Uterus (tissue), 4 donors: ENCODE measurements around the gene C1QTNF7. TPM values are rescaled to one million over a fixed set of nuclear protein-coding genes. Genes with fewer than 3 reads are reported as not detected.

ENCODE experiments used
- DNase-seq, 2 donors: peaks; one replicate each; pipeline ENCODE4 v3.0.0-alpha.2; 2019 to 2020
- H3K27ac ChIP-seq, 2 donors: fragments of 200-600 bp; sonication (generic); 1 replicate in 1 of 2; 2 replicates in 1 of 2; pipeline ENCODE4 v1.5.1; 2016 to 2018
- H3K27me3 ChIP-seq, 2 donors: fragments of 200-600 bp; sonication (generic); one replicate each; pipeline ENCODE4 v1.5.1; 2018 to 2019; ENCODE audit warnings: control low read depth in 1 of 2
- H3K36me3 ChIP-seq, 2 donors: fragments of 200-600 bp; sonication (generic); one replicate each; pipeline ENCODE4 v1.5.1; 2019; ENCODE audit warnings: control low read depth in 1 of 2
- H3K4me1 ChIP-seq, 2 donors: fragments of 200-600 bp; sonication (generic); one replicate each; pipeline ENCODE4 v1.5.1; 2018 to 2019; ENCODE audit warnings: control low read depth in 1 of 2
- H3K4me3 ChIP-seq, 2 donors: fragments of 200-600 bp; sonication (generic); 1 replicate in 1 of 2; 2 replicates in 1 of 2; pipeline ENCODE4 v1.5.1; 2018 to 2019; ENCODE audit warnings: mild to moderate bottlenecking in 1 of 2
- H3K9me3 ChIP-seq, 2 donors: fragments of 200-600 bp; sonication (generic); one replicate each; pipeline ENCODE4 v1.5.1; 2019; ENCODE audit warnings: control low read depth in 1 of 2
- POLR2A ChIP-seq, 2 donors: fragments of 450-650 bp; IDR thresholded peaks; one replicate each; pipeline ENCODE4 v1.6.1; 2016; ENCODE audit warnings: antibody characterized with exemption in 2 of 2, mild to moderate bottlenecking in 1 of 2, moderate library complexity in 1 of 2
- intact Hi-C: fragments of 100-400 bp; cut with DNase I; formaldehyde crosslinking; loops from one replicate; pipeline ENCODE4 v1.15.1; 2023; ENCODE audit warnings: low total_unique reads
- total RNA-seq, 4 donors: library from RNA; depleted of rRNA in 3 of 4; stranded (reverse); fragments of >200 nt in 3 of 4; gene quantifications; one replicate each; pipeline versions ENCODE4 v1.1.0 to v1.2.4, GENCODE V29; 2014 to 2023
- TF ChIP-seq, protein P1 (sequence below), 4 experiments: fragments of 200-600 bp in 2 of 4; fragments of 450-650 bp in 2 of 4; sonication (generic) in 2 of 4; IDR thresholded peaks; one replicate each; pipeline ENCODE4 v1.5.1; 2016 to 2019; ENCODE audit warnings: antibody characterized with exemption in 4 of 4, mild to moderate bottlenecking in 2 of 4, moderate library complexity in 1 of 4
- donor health status: DM: yes; HTN: yes; CAD: no.

C1QTNF7 gene
- total RNA-seq, 4 donors from 2014 or later = 6.1 to 31.5 (median 12.9) TPM

DNA sequence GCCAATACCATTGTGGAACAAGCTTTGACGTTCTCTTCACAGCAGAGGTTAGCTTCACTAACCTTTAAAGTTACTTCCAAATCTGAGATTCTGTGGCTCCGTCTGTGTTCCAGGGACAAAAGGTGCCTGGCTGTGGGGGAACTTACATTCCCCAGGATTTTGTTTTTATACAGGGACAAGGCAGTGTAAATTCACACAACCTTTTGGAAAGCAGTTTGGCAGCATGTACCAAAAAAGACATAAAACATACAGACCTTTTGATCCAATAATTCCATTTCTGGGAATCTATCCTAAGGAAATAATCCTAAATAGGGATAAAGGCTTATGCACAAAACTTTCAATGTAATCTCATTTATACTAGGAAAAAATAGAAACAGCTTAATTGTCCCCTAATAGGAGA lies 8.9 kb upstream of the C1QTNF7 start:
- no peak overlapping the region for H3K4me3 ChIP-seq
- TF ChIP-seq POLR2A (IDR thresholded peaks at IDR 0.05) = no peak
- TF ChIP-seq, protein P1, sequence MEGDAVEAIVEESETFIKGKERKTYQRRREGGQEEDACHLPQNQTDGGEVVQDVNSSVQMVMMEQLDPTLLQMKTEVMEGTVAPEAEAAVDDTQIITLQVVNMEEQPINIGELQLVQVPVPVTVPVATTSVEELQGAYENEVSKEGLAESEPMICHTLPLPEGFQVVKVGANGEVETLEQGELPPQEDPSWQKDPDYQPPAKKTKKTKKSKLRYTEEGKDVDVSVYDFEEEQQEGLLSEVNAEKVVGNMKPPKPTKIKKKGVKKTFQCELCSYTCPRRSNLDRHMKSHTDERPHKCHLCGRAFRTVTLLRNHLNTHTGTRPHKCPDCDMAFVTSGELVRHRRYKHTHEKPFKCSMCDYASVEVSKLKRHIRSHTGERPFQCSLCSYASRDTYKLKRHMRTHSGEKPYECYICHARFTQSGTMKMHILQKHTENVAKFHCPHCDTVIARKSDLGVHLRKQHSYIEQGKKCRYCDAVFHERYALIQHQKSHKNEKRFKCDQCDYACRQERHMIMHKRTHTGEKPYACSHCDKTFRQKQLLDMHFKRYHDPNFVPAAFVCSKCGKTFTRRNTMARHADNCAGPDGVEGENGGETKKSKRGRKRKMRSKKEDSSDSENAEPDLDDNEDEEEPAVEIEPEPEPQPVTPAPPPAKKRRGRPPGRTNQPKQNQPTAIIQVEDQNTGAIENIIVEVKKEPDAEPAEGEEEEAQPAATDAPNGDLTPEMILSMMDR (IDR thresholded peaks at IDR 0.05) = no peak
- DNase-seq = no peak
- no peaks in the 10 kb centered on the region for H3K36me3 ChIP-seq
- no peaks in the 10 kb centered on the region for H3K4me1 ChIP-seq
- H3K9me3 ChIP-seq = no peaks in the 10 kb centered on the region
- intact Hi-C loops = no loop called here
- no peaks in the 10 kb centered on the region for H3K27me3 ChIP-seq
- H3K27ac ChIP-seq = no peak overlapping the region

DNA sequence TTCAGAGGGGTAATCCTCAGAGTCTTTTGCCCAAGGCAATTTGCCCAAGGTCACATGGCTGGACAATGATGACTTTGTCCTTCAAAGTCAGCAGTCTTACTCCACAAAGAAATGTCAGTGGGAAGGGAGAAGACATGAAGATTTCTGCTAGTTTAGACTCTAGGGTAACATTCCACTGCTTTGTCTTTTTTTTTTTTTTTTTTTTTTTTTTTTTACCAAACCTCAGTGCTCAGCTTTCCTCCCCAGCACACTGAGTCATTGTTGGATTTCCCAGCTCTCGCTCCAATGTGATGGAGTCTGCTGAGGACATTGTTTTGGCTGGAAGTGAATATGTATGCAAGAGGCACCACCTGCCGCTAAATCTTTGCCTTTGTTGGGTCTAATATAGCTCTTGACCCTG lies 7.2 kb upstream of the C1QTNF7 start:
- intact Hi-C loops = no loop called here
- no peaks in the 10 kb centered on the region for H3K4me1 ChIP-seq

DNA sequence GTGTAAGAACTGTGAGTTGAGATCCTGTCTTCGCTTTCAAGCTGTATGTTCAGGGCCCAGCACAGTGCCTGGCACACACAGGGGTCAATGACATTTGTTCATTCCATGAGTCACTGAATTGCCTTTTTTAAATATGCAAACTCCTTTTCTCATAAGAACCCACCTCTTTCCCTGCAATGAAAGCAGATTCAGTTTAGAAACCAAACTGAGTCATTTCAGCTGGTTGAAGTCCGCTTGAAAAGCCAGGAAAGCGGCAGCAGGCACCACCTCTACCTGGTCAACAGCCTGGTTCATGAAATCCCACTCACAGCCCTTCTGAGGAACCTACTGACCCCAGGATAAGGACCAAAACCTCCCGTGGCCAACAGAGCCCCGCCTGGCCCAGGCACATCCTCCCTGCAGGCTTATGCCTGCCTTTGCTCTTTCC lies 4.5 kb upstream of the C1QTNF7 start:
- H3K4me3 ChIP-seq = no peak overlapping the region
- DNase-seq = no peak
- no peaks in the 10 kb centered on the region for H3K9me3 ChIP-seq
- no peak overlapping the region for H3K27ac ChIP-seq
- H3K36me3 ChIP-seq = no peaks in the 10 kb centered on the region
- TF ChIP-seq, protein P1 (IDR thresholded peaks at IDR 0.05) = no peak
- TF ChIP-seq POLR2A (IDR thresholded peaks at IDR 0.05) = no peak
- intact Hi-C loops = no loop called here
- no peaks in the 10 kb centered on the region for H3K4me1 ChIP-seq
- H3K27me3 ChIP-seq = no peaks in the 10 kb centered on the region

More for the DNA sequence above, 7.2 kb upstream of the C1QTNF7 start:
- no peak overlapping the region for H3K4me3 ChIP-seq
- H3K9me3 ChIP-seq = no peaks in the 10 kb centered on the region
- no peak for DNase-seq
- TF ChIP-seq, protein P1 (IDR thresholded peaks at IDR 0.05) = no peak
- no peak for TF ChIP-seq POLR2A (IDR thresholded peaks at IDR 0.05)
- H3K27ac ChIP-seq = no peak overlapping the region
- H3K36me3 ChIP-seq = no peaks in the 10 kb centered on the region
- no peaks in the 10 kb centered on the region for H3K27me3 ChIP-seq

- H3K9me3 ChIP-seq = no peaks in the 10 kb centered on the region
- TF ChIP-seq, protein P1 (IDR thresholded peaks at IDR 0.05) = no peak
- no peak for TF ChIP-seq POLR2A (IDR thresholded peaks at IDR 0.05)
- H3K36me3 ChIP-seq = no peaks in the 10 kb centered on the region
- H3K27ac ChIP-seq = no peak overlapping the region
- intact Hi-C loops = no loop called here
- no peaks in the 10 kb centered on the region for H3K27me3 ChIP-seq
- DNase-seq = no peak
- H3K4me3 ChIP-seq = no peak overlapping the region
- H3K4me1 ChIP-seq = no peaks in the 10 kb centered on the region
These were observed 2.3 kb upstream of the C1QTNF7 start for GRCh38 chr4:15425520-15425919.

DNA sequence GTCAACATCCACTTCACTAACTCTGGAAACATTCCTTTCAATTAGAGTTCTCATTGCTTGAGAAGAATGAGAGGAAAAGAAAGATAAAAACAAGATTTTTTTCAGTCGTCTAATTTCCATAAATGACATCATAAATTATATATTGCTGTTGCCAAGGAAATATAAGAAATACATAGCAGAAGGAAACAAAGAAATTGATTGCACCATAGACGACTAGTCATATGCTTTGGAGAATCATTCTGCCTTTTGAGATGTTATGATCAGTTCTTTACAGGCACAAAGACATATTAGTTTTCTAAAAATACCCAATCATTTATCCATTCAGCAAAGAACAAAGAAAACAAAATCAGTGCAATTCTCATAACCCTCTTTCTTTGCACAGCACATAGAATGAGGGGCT lies 672 bp upstream of the C1QTNF7 start:
- Histone ChIP-seq H3K4me3 (no peak overlapping the region), H3K4me1 (no peaks in the 10 kb centered on the region), H3K27me3 (no peaks in the 10 kb centered on the region), H3K27ac (peak overlapping the region; percentile 63 to 66), H3K36me3 (no peaks in the 10 kb centered on the region), H3K9me3 (no peaks in the 10 kb centered on the region)
- intact Hi-C loops = no loop called here
- DNase-seq = no peak
- TF ChIP-seq, protein P1 (IDR thresholded peaks at IDR 0.05) = no peak
- TF ChIP-seq POLR2A (IDR thresholded peaks at IDR 0.05) = no peak
